Central memory CD8-positive, alpha-beta T cell (primary cell): ENCODE results near the gene TRNT1.

Source experiments
- ATAC-seq: fragments of 150-1000 bp; cut with Tn5 transposase; replicated peaks from 2 replicates; pipeline ENCODE4 v1.10.0; 2022; ENCODE audit warnings: mild to moderate bottlenecking, moderate FRiP score, moderate number of reproducible peaks; ENCODE audit not compliant: poor library complexity, severe bottlenecking; ENCODE audit errors: extremely low read depth
- DNase-seq, 2 donors: peaks; one replicate each; pipeline ENCODE4 v3.0.0; 2021; ENCODE audit warnings: low spot score in 2 of 2
- H3K27ac Mint-ChIP-seq: one replicate; pipeline ENCODE4 v1.8.0; 2022; ENCODE audit warnings: low read depth, mild to moderate bottlenecking, moderate library complexity, mixed read lengths
- H3K27me3 Mint-ChIP-seq: one replicate; pipeline ENCODE4 v1.8.0; 2022; ENCODE audit warnings: mixed read lengths
- H3K36me3 Mint-ChIP-seq: one replicate; pipeline ENCODE4 v1.8.0; 2022; ENCODE audit warnings: mild to moderate bottlenecking, moderate library complexity, mixed read lengths; ENCODE audit not compliant: insufficient read depth
- H3K4me1 Mint-ChIP-seq: one replicate; pipeline ENCODE4 v1.8.0; 2022; ENCODE audit warnings: mixed read lengths
- H3K4me3 Mint-ChIP-seq: one replicate; pipeline ENCODE4 v1.8.0; 2022; ENCODE audit warnings: mild to moderate bottlenecking, moderate library complexity, mixed read lengths
- H3K9me3 Mint-ChIP-seq: one replicate; pipeline ENCODE4 v1.8.0; 2022; ENCODE audit warnings: mixed read lengths

TRNT1 gene

GRCh38 chr3:3126477-3127431 is at the start of gene TRNT1:
Gene TRNT1, plus strand, starts transcription at chr3:3126940. Its CDS starts 2,101 bp downstream, at chr3:3129041.
- H3K9me3 Mint-ChIP-seq: no peaks in the 10 kb centered on the region

GRCh38 chr3:3080309-3080708 is 46.4 kb upstream of the TRNT1 start:
- H3K9me3 Mint-ChIP-seq: no peaks in the 10 kb centered on the region
- no peak overlapping the region for H3K27ac Mint-ChIP-seq
- H3K4me3 Mint-ChIP-seq: no peak overlapping the region
- no peak for DNase-seq
- no peaks in the 10 kb centered on the region for H3K4me1 Mint-ChIP-seq
- no peak for ATAC-seq
- peaks cover 11% of the 10 kb centered on the region for H3K27me3 Mint-ChIP-seq
- H3K36me3 Mint-ChIP-seq: no peaks in the 10 kb centered on the region

More at GRCh38 chr3:3126477-3127431, at the start of gene TRNT1:
- Mint-ChIP-seq H3K4me1 (peaks cover 34% of the 10 kb centered on the region), H3K36me3 (peaks cover 36% of the 10 kb centered on the region), H3K27me3 (no peaks in the 10 kb centered on the region), H3K27ac (peak within 1 kb of the TSS; percentile 99), H3K4me3 (peak within 1 kb of the TSS; percentile 97)
- DNase-seq (peak; percentile 92), ATAC-seq (peak; percentile 89)

- no peak overlapping the region for H3K27ac Mint-ChIP-seq
- H3K36me3 Mint-ChIP-seq: no peaks in the 10 kb centered on the region
- no peak overlapping the region for H3K4me3 Mint-ChIP-seq
Observed at GRCh38 chr3:3081381-3082233, 45.1 kb upstream of the TRNT1 start.

GRCh38 chr3:3082234-3082924 is 44.4 kb upstream of the TRNT1 start:
- Mint-ChIP-seq H3K27me3 (peaks cover 11% of the 10 kb centered on the region), H3K27ac (no peak overlapping the region), H3K36me3 (no peaks in the 10 kb centered on the region), H3K9me3 (no peaks in the 10 kb centered on the region), H3K4me3 (no peak overlapping the region), H3K4me1 (no peaks in the 10 kb centered on the region)
- ATAC-seq (no peak), DNase-seq (no peak)

More at GRCh38 chr3:3081381-3082233, 45.1 kb upstream of the TRNT1 start:
- Mint-ChIP-seq H3K4me1 (no peaks in the 10 kb centered on the region), H3K27me3 (peaks cover 11% of the 10 kb centered on the region), H3K9me3 (no peaks in the 10 kb centered on the region)
- no peak for ATAC-seq
- no peak for DNase-seq

GRCh38 chr3:3084890-3085289 is 41.9 kb upstream of the TRNT1 start:
- Mint-ChIP-seq H3K27ac (no peak overlapping the region), H3K4me3 (no peak overlapping the region), H3K27me3 (no peaks in the 10 kb centered on the region), H3K9me3 (no peaks in the 10 kb centered on the region), H3K36me3 (no peaks in the 10 kb centered on the region), H3K4me1 (no peaks in the 10 kb centered on the region)
- no peak for DNase-seq
- ATAC-seq: no peak

- Mint-ChIP-seq H3K4me1 (no peaks in the 10 kb centered on the region), H3K4me3 (no peak overlapping the region), H3K27ac (no peak overlapping the region), H3K36me3 (no peaks in the 10 kb centered on the region), H3K27me3 (no peaks in the 10 kb centered on the region), H3K9me3 (no peaks in the 10 kb centered on the region)
- no peak for ATAC-seq
- DNase-seq: no peak
Observed at GRCh38 chr3:3085782-3086181, 41.0 kb upstream of the TRNT1 start.

GRCh38 chr3:3086239-3086638 is 40.5 kb upstream of the TRNT1 start:
- Mint-ChIP-seq H3K9me3 (no peaks in the 10 kb centered on the region), H3K4me3 (no peak overlapping the region), H3K4me1 (no peaks in the 10 kb centered on the region), H3K27ac (no peak overlapping the region), H3K36me3 (no peaks in the 10 kb centered on the region), H3K27me3 (no peaks in the 10 kb centered on the region)
- ATAC-seq (no peak), DNase-seq (no peak)

GRCh38 chr3:3087279-3087678 is 39.5 kb upstream of the TRNT1 start:
- no peaks in the 10 kb centered on the region for H3K9me3 Mint-ChIP-seq
- no peaks in the 10 kb centered on the region for H3K27me3 Mint-ChIP-seq
- no peak for ATAC-seq
- no peak overlapping the region for H3K27ac Mint-ChIP-seq
- no peak for DNase-seq
- no peaks in the 10 kb centered on the region for H3K36me3 Mint-ChIP-seq
- H3K4me1 Mint-ChIP-seq: no peaks in the 10 kb centered on the region
- no peak overlapping the region for H3K4me3 Mint-ChIP-seq

- ATAC-seq (no peak), DNase-seq (no peak)
- H3K27ac Mint-ChIP-seq: no peak overlapping the region
- H3K4me1 Mint-ChIP-seq: no peaks in the 10 kb centered on the region
- H3K27me3 Mint-ChIP-seq: no peaks in the 10 kb centered on the region
- no peak overlapping the region for H3K4me3 Mint-ChIP-seq
- no peaks in the 10 kb centered on the region for H3K36me3 Mint-ChIP-seq
- no peaks in the 10 kb centered on the region for H3K9me3 Mint-ChIP-seq
Observed at GRCh38 chr3:3087716-3088465, 38.8 kb upstream of the TRNT1 start.

- H3K4me1 Mint-ChIP-seq: no peaks in the 10 kb centered on the region
- DNase-seq (no peak), ATAC-seq (no peak)
- H3K9me3 Mint-ChIP-seq: no peaks in the 10 kb centered on the region
- no peak overlapping the region for H3K27ac Mint-ChIP-seq
- H3K27me3 Mint-ChIP-seq: no peaks in the 10 kb centered on the region
- H3K36me3 Mint-ChIP-seq: no peaks in the 10 kb centered on the region
- H3K4me3 Mint-ChIP-seq: no peak overlapping the region
Observed at GRCh38 chr3:3089017-3089416, 37.7 kb upstream of the TRNT1 start.

- H3K27ac Mint-ChIP-seq: no peak overlapping the region
- ATAC-seq (no peak), DNase-seq (no peak)
- H3K36me3 Mint-ChIP-seq: peaks cover 2% of the 10 kb centered on the region
- H3K4me3 Mint-ChIP-seq: no peak overlapping the region
- H3K4me1 Mint-ChIP-seq: no peaks in the 10 kb centered on the region
- H3K9me3 Mint-ChIP-seq: no peaks in the 10 kb centered on the region
- H3K27me3 Mint-ChIP-seq: peaks cover 11% of the 10 kb centered on the region
Observed at GRCh38 chr3:3097958-3098357, 28.8 kb upstream of the TRNT1 start.
